GM20000 (cell line): ENCODE results near the gene GGA3.
A peak's percentile ranks its signal among the peaks of the same experiment; 100 is the strongest.

Source experiments
- DNase-seq: peaks from one replicate; pipeline ENCODE4 v3.0.0; 2012; ENCODE audit warnings: low spot score
- CTCF ChIP-seq: IDR thresholded peaks from 2 replicates; pipeline ENCODE4 v1.5.1; 2012; ENCODE audit warnings: mild to moderate bottlenecking, control low read depth; ENCODE audit errors: extremely low read depth, missing control alignments

The GGA3 gene

GRCh38 chr17:75270218-75270965 lies 9.0 kb upstream of the GGA3 start:
- peak; percentile 88 for DNase-seq
- peak; percentile 8 for TF ChIP-seq CTCF

DNA sequence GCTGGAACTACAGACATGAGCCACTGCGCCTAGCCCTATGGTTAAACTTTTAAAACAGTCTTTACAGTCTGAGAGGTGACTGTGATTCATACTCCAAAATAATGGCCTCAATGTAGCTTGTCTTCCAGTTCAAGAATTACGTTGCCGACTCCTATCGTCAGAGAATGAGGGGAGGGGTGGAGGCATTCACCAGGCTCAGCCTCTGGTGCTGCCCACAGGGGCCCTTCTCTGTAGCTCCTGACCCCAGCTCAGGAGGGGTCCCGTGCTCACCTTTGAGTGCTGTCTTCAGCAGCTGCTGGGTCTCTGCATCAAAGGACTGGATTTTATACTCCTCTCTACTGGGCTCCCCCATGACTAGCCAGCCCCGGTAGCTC lies 8.4 kb upstream of the GGA3 start:
- TF ChIP-seq CTCF = no peak
- DNase-seq = no peak

- DNase-seq = no peak
- no peak for TF ChIP-seq CTCF
These were observed 6.2 kb upstream of the GGA3 start for GRCh38 chr17:75267411-75268232.

DNA sequence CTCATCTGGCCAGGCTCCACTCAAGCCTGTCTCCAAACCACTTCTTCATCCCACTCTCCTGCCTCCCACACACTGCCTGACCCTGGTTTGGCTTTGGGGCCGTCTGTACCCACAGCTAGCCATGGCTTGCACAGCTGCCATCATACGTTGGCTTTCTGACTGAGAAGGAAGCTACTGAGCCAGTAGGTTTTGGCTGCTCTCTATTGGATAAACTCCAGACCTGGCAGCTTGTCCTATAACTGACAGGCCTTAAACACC lies 5.7 kb upstream of the GGA3 start:
- no peak for TF ChIP-seq CTCF
- DNase-seq = no peak

- no peak for TF ChIP-seq CTCF
- no peak for DNase-seq
These were observed 5.1 kb upstream of the GGA3 start for GRCh38 chr17:75266316-75267152.

DNA sequence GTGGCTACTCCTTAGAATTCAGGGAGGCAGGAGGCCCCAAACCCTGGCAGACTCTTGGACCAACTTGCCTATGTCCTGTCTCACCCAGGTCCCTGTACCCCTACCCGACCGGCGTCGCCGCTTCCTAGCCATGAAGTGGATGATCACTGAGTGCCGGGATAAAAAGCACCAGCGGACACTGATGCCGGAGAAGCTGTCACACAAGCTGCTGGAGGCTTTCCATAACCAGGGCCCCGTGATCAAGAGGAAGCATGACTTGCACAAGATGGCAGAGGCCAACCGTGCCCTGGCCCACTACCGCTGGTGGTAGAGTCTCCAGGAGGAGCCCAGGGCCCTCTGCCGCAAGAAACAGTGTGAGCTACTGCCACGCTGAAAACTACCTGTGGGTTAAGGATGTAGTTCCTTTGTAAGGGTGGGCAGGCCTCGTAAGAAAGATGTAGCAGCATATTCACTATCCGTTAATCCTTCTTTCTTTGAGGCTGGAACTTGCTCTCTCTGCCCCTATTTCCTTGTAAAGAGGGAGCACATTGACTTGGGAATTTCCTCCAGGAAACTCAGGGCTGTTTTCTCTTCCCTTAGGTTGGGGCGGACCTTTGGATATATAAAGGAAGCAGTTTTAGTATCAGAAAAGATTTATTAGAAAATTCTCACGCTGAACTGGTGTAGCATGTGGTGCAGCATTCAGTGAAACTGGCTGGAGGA lies 4.4 kb upstream of the GGA3 start:
- no peak for DNase-seq
- TF ChIP-seq CTCF = no peak

DNA sequence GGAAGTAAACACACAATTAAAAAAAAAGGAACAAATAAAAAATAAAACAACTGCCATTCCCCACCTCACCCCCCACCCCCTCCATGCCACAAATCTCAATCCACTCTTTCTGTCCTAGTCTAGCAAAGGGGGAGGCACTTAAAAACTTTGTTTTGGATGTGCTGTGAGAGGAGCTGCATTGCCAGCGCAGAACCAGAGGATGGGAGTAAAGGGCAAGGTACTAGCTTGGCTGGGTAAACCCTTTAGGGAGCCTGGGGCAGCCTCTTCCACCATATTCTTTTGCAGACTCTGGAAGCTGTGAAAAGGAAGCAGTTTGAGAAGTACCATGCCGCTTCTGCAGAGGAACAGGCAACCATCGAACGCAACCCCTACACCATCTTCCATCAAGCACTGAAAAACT lies 1.6 kb upstream of the GGA3 start:
- TF ChIP-seq CTCF = no peak

More for the DNA sequence above, 1.6 kb upstream of the GGA3 start:
- DNase-seq = no peak
